ENCODE results near the gene ZNF865.
"Not testable (repeated sequence)": the region's sequence is repeated elsewhere in the genome, so short reads cannot be mapped to it uniquely, and the experiment has no call there.

The ZNF865 gene

DNA sequence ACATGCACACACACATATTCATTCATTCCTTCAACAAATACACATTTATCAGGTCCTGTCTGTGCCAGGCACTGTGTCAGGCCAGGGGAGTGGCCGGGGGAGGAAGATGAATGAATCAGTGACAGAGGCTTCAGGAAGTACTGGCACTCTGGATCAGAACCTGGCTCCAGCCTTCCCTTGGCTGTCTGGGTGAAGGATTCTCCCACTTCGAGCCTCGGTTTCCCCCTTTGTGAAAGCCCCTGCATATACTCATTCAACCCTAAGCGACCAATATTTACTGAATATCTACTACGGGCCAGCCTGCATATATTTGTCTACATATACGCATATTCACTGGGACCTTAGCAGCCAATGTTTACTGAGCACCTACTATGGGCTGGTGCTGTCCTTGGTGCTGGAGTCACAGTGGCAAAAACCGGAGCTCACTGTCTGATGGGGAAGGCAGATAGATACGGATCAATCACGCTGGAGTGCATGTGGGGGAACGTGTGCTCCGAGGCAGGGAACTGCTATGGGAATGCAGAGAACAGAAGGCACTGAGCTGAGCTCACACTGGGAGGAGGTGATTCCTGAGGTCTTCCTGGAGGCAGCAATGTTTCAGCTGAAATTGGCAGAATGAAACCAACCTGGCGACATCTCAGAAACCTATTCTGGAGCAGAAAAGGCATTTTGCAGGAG, 24.2 kb upstream of the ZNF865 start:
- peak overlapping the region; percentile 60 for H3K27ac Mint-ChIP-seq
- no peak for DNase-seq (ENCODE audit: low spot score)

GRCh38 chr19:55581823-55582223, 23.6 kb upstream of the ZNF865 start:
- DNase-seq (ENCODE audit: low spot score), result no peak
- no peak overlapping the region for H3K27ac Mint-ChIP-seq
- H3K4me3 Mint-ChIP-seq, result no peak overlapping the region
- H3K4me1 Mint-ChIP-seq (ENCODE audit: low read depth), result peaks cover 21% of the 10 kb centered on the region
- H3K27me3 Mint-ChIP-seq (ENCODE audit: low read depth), result peaks cover 11% of the 10 kb centered on the region
- H3K9me3 Mint-ChIP-seq, result no peaks in the 10 kb centered on the region
- H3K36me3 Mint-ChIP-seq (ENCODE audit: low read depth), result peaks cover 7% of the 10 kb centered on the region

More for the DNA sequence above, 24.2 kb upstream of the ZNF865 start:
- Mint-ChIP-seq H3K4me3 (peak overlapping the region; percentile 91), H3K9me3 (no peaks in the 10 kb centered on the region), H3K36me3 (ENCODE audit: low read depth) (peaks cover 8% of the 10 kb centered on the region), H3K4me1 (ENCODE audit: low read depth) (peaks cover 21% of the 10 kb centered on the region), H3K27me3 (ENCODE audit: low read depth) (peaks cover 9% of the 10 kb centered on the region)

- H3K9me3 Mint-ChIP-seq; DNase-seq (ENCODE audit: low spot score); H3K27ac Mint-ChIP-seq; H3K4me3 Mint-ChIP-seq; H3K36me3 Mint-ChIP-seq (ENCODE audit: low read depth): not testable (repeated sequence)
- H3K4me1 Mint-ChIP-seq (ENCODE audit: low read depth), result peaks cover 24% of the 10 kb centered on the region
- H3K27me3 Mint-ChIP-seq (ENCODE audit: low read depth), result peaks cover 14% of the 10 kb centered on the region
Measured at GRCh38 chr19:55582284-55582683, 23.2 kb upstream of the ZNF865 start.

DNA sequence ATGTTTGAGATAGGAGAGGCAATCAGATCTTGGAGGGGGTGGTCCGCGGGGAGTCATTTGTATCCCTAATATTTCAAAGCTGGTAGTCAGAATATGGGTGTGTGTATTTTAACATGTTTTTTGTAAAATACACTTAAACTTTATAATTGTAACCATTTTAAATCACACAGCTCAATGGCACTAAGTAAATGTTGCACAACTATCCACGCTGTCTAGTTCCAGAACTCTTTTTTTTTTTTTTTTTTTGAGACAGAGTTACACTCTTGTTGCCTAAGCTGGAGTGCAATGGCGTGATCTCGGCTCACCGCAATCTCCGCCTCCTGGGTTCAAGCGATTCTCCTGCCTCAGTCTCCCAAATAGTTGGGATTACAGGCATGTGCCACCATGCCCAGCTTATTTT, 21.6 kb upstream of the ZNF865 start:
- H3K4me3 Mint-ChIP-seq; DNase-seq (ENCODE audit: low spot score); H3K36me3 Mint-ChIP-seq (ENCODE audit: low read depth); H3K27ac Mint-ChIP-seq; H3K9me3 Mint-ChIP-seq: not testable (repeated sequence)
- peaks cover 27% of the 10 kb centered on the region for H3K4me1 Mint-ChIP-seq (ENCODE audit: low read depth)
- H3K27me3 Mint-ChIP-seq (ENCODE audit: low read depth), result peaks cover 16% of the 10 kb centered on the region

DNA sequence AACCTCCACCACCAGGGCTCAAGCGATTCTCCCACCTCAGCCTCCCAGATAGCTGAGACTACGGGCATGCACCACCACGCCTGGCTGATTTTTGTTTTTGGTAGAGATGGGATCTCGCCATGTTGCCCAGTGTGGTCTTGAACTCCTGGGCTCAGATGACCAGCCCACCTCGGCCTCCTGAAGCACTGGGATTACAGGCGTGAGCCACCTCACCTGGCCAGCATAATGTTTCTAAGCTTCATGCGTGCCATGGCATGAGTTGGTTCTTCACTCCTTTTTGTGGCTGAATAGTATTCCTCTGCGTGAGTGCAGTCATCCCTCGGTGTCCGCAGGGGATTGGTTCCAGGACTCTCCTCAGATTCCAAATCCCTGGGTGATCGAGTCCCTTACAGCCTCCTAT, 20.6 kb upstream of the ZNF865 start:
- H3K36me3 Mint-ChIP-seq (ENCODE audit: low read depth), result peaks cover under 1% of the 10 kb centered on the region
- no peak overlapping the region for H3K27ac Mint-ChIP-seq
- H3K27me3 Mint-ChIP-seq (ENCODE audit: low read depth), result peaks cover 16% of the 10 kb centered on the region
- no peak overlapping the region for H3K4me3 Mint-ChIP-seq
- H3K4me1 Mint-ChIP-seq (ENCODE audit: low read depth), result peaks cover 23% of the 10 kb centered on the region
- H3K9me3 Mint-ChIP-seq, result no peaks in the 10 kb centered on the region
- no peak for DNase-seq (ENCODE audit: low spot score)

DNA sequence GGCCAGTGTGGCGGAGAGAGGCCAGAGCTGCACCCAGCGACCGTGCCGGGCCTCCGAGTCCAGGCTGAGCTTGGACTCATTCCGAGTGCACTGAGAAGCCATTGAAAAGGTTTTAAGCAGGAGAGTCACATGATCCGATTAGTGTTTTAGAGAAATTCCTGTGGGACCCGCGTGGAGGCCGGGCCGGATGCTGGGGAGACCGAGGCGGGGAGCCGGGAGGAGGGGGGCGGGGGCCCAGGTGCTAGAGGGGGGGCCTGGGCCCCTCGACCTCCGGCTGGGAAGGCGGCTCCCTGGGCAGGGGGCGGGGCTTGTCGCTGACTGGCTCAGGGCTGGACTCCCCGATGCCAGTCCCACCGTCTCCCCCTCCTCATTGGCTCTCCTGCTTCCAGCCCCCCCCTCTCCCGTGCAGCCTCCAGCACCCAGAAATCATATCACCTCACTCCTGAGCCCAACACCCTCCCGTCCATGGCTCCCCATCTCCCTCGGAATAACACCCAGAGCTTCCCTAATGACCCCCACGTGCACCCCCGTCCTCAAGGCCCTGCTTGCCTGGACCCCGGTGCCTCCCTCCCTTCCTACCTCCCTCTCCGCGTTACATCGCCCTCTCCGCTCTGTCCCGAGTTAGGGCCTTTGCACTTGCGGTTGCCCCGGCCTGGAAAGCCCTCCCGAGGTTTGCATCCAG, 19.6 kb upstream of the ZNF865 start:
- Mint-ChIP-seq H3K27me3 (ENCODE audit: low read depth) (peaks cover 16% of the 10 kb centered on the region), H3K4me1 (ENCODE audit: low read depth) (peaks cover 19% of the 10 kb centered on the region), H3K4me3 (peak overlapping the region; percentile 32), H3K36me3 (ENCODE audit: low read depth) (no peaks in the 10 kb centered on the region), H3K27ac (no peak overlapping the region), H3K9me3 (no peaks in the 10 kb centered on the region)
- DNase-seq (ENCODE audit: low spot score), result no peak

DNA sequence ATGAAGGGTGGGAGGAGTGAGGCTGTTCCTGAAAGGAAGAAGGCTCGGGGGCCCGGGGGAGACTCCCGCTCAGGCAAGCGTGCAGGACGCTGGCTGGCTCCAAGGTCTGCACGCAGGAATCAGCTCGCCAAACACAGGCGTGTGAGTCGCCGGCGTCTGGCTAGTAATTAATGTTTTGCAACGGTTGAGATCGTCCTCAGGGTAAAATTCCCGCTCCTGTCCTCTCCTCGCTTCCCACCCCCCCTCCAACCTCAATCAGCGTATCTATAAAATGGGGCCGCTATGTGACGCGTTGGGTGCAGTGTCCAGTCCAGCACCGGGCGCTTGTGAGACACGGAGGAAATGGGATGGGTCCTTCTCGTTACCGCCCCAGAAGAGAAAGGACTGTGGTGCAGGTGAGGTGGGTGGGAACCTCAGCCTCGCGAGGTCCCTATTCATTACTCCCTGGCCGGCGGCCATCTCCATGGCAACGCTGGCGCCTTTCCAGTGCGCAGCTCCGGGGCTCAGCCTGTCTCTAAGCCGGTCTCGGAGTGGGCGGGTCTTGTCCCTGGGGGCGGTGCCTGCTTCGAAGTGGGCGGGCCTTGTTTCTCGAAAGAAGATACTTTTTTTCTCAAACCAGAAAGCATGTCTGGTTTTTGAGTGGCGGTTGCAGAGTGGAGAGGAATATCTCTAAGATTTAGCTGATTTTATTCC, 18.3 kb upstream of the ZNF865 start:
- Mint-ChIP-seq H3K9me3 (no peaks in the 10 kb centered on the region), H3K4me3 (peak overlapping the region; percentile 80), H3K4me1 (ENCODE audit: low read depth) (peaks cover 12% of the 10 kb centered on the region), H3K27ac (no peak overlapping the region), H3K27me3 (ENCODE audit: low read depth) (peaks cover 16% of the 10 kb centered on the region), H3K36me3 (ENCODE audit: low read depth) (peaks cover 6% of the 10 kb centered on the region)
- DNase-seq (ENCODE audit: low spot score), result peak; percentile 86

DNA sequence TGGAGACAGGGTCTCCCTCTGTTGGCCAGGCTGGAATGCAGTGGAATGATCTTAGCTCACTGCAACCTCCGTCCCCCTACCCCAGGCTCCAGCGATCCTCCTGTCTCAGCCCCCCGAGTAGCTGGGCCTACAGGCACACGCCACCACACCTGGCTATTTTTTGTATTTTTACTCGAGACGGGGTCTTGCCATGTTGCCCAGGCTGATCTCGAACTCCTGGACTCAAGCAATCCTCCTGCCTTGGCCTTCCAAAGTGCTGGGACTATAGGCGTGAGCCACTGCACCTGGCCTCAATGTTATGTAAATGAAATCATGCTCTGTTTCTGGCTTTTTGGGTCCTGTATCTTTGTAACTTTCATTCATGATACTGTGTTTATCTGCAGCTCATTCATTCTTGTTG, 16.7 kb upstream of the ZNF865 start:
- no peak overlapping the region for H3K27ac Mint-ChIP-seq

GRCh38 chr19:55590109-55590508, 15.3 kb upstream of the ZNF865 start:
- Mint-ChIP-seq H3K36me3 (ENCODE audit: low read depth) (peaks cover 15% of the 10 kb centered on the region), H3K27me3 (ENCODE audit: low read depth) (peaks cover 12% of the 10 kb centered on the region), H3K27ac (no peak overlapping the region), H3K4me3 (no peak overlapping the region), H3K4me1 (ENCODE audit: low read depth) (peaks cover 10% of the 10 kb centered on the region), H3K9me3 (no peaks in the 10 kb centered on the region)
- no peak for DNase-seq (ENCODE audit: low spot score)

More for the DNA sequence above, 16.7 kb upstream of the ZNF865 start:
- Mint-ChIP-seq H3K27me3 (ENCODE audit: low read depth) (peaks cover 16% of the 10 kb centered on the region), H3K36me3 (ENCODE audit: low read depth) (peaks cover 8% of the 10 kb centered on the region), H3K4me1 (ENCODE audit: low read depth) (peaks cover 10% of the 10 kb centered on the region), H3K9me3 (no peaks in the 10 kb centered on the region), H3K4me3 (no peak overlapping the region)
- DNase-seq (ENCODE audit: low spot score), result no peak

DNA sequence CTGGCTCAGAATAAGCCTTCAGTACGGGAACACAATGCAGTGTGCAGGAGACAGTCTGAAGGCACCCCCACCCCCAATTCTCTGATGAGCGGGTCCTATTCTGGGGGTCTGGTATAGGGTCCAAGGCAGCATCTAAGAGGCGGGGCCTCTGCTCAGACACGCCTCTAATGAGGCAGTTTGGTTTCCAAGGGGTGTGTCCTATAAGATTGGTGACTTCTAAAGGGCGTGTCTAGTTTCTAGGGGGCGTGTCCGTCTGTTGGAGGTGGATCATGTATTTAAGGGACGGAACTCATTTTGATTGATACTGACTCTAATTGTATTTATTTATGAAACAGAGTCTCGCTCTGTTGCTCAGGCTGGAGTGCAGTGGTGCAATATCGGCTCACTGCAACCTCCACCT, 14.8 kb upstream of the ZNF865 start:
- Mint-ChIP-seq H3K4me3 (no peak overlapping the region), H3K9me3 (no peaks in the 10 kb centered on the region), H3K27me3 (ENCODE audit: low read depth) (peaks cover 7% of the 10 kb centered on the region), H3K27ac (no peak overlapping the region), H3K4me1 (ENCODE audit: low read depth) (peaks cover 6% of the 10 kb centered on the region), H3K36me3 (ENCODE audit: low read depth) (peaks cover 20% of the 10 kb centered on the region)
- DNase-seq (ENCODE audit: low spot score), result no peak

- Mint-ChIP-seq H3K36me3 (ENCODE audit: low read depth) (peaks cover 29% of the 10 kb centered on the region), H3K4me3 (no peak overlapping the region), H3K9me3 (no peaks in the 10 kb centered on the region), H3K27me3 (ENCODE audit: low read depth) (peaks cover 7% of the 10 kb centered on the region), H3K4me1 (ENCODE audit: low read depth) (peaks cover 5% of the 10 kb centered on the region), H3K27ac (no peak overlapping the region)
- no peak for DNase-seq (ENCODE audit: low spot score)
Measured at GRCh38 chr19:55591555-55591954, 13.9 kb upstream of the ZNF865 start.

- Mint-ChIP-seq H3K4me3 (no peak overlapping the region), H3K27me3 (ENCODE audit: low read depth) (no peaks in the 10 kb centered on the region), H3K36me3 (ENCODE audit: low read depth) (peaks cover 34% of the 10 kb centered on the region), H3K4me1 (ENCODE audit: low read depth) (no peaks in the 10 kb centered on the region), H3K9me3 (no peaks in the 10 kb centered on the region), H3K27ac (no peak overlapping the region)
- no peak for DNase-seq (ENCODE audit: low spot score)
Measured at GRCh38 chr19:55592391-55593090, 12.9 kb upstream of the ZNF865 start.

GRCh38 chr19:55593096-55593772, 12.2 kb upstream of the ZNF865 start:
- no peak overlapping the region for H3K4me3 Mint-ChIP-seq
- no peaks in the 10 kb centered on the region for H3K27me3 Mint-ChIP-seq (ENCODE audit: low read depth)
- H3K36me3 Mint-ChIP-seq (ENCODE audit: low read depth), result peaks cover 34% of the 10 kb centered on the region
- DNase-seq (ENCODE audit: low spot score), result no peak
- H3K27ac Mint-ChIP-seq, result no peak overlapping the region
- no peaks in the 10 kb centered on the region for H3K9me3 Mint-ChIP-seq
- H3K4me1 Mint-ChIP-seq (ENCODE audit: low read depth), result peaks cover 2% of the 10 kb centered on the region

Data from T-helper 2 cell treated with Interferon-gamma antibody and Interleukin-4, amounts not matched to agents 5 μg/mL and 100 μg/mL, for 36 hours (primary cell).